ENCODE data around the gene CHD8. TPM values are rescaled to one million over a fixed set of nuclear protein-coding genes. Genes with fewer than 3 reads are reported as not detected.

The CHD8 gene
- total and polyA plus RNA-seq, 2 of the 13 experiments (the other 11 are each of a cell fraction or from before 2014, with no cell fraction given), result 35.1 to 79.6 TPM

DNA sequence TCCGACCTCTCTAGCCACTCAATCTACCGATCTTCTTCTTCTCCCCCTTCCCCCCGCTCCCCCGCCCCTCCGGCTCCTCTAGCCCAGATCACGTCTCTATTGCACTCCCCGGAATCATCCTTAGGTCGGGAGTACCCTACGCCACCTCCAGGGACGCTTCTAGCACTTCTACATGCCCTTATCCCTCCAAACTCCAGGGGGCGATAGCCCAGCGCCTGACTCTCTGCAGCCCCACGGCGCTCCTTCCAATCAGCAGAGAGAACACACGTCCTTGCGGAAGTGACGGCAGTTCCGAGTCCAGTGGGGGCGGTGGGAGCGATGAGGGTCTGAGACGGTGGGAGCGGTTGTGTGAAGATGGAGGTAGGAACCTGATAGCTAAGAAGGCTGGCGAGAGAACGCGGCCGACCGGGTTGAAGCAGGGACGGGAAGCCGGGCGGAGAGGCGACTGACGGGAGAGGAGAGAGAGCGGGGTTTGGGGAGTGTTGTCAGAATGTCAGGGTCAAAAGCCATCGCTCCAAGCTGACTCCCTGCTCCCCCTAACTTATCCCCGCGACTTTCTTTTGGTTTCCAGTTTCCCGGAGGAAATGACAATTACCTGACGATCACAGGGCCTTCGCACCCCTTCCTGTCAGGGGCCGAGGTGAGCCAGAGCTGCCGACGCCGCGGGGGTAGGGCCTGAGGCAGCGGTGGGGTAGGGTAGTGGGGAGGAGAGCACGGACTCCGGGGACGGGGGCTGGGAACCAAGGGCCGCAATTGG lies 21.2 kb upstream of the CHD8 start, which contains the start of the genes RAB2B and TOX4 (continued):
- TF ChIP-seq, protein P1, sequence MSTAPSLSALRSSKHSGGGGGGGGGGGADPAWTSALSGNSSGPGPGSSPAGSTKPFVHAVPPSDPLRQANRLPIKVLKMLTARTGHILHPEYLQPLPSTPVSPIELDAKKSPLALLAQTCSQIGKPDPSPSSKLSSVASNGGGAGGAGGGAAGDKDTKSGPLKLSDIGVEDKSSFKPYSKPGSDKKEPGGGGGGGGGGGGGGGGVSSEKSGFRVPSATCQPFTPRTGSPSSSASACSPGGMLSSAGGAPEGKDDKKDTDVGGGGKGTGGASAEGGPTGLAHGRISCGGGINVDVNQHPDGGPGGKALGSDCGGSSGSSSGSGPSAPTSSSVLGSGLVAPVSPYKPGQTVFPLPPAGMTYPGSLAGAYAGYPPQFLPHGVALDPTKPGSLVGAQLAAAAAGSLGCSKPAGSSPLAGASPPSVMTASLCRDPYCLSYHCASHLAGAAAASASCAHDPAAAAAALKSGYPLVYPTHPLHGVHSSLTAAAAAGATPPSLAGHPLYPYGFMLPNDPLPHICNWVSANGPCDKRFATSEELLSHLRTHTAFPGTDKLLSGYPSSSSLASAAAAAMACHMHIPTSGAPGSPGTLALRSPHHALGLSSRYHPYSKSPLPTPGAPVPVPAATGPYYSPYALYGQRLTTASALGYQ (CRISPR knock-in tag; IDR thresholded peaks at IDR 0.05), result peak; percentile 76
- TF ChIP-seq FOXM1 (CRISPR knock-in tag; IDR thresholded peaks at IDR 0.05), result no peak
- peak; percentile 93; the same call in 1 of the 2 replicates for TF ChIP-seq DNMT3B (CRISPR knock-in tag; conservative IDR thresholded peaks at IDR 0.05)
- TF ChIP-seq SMYD3 (CRISPR knock-in tag; IDR thresholded peaks at IDR 0.05), result no peak
- TF ChIP-seq SATB2 (CRISPR knock-in tag; IDR thresholded peaks at IDR 0.05), result no peak
- TF ChIP-seq, protein P2, sequence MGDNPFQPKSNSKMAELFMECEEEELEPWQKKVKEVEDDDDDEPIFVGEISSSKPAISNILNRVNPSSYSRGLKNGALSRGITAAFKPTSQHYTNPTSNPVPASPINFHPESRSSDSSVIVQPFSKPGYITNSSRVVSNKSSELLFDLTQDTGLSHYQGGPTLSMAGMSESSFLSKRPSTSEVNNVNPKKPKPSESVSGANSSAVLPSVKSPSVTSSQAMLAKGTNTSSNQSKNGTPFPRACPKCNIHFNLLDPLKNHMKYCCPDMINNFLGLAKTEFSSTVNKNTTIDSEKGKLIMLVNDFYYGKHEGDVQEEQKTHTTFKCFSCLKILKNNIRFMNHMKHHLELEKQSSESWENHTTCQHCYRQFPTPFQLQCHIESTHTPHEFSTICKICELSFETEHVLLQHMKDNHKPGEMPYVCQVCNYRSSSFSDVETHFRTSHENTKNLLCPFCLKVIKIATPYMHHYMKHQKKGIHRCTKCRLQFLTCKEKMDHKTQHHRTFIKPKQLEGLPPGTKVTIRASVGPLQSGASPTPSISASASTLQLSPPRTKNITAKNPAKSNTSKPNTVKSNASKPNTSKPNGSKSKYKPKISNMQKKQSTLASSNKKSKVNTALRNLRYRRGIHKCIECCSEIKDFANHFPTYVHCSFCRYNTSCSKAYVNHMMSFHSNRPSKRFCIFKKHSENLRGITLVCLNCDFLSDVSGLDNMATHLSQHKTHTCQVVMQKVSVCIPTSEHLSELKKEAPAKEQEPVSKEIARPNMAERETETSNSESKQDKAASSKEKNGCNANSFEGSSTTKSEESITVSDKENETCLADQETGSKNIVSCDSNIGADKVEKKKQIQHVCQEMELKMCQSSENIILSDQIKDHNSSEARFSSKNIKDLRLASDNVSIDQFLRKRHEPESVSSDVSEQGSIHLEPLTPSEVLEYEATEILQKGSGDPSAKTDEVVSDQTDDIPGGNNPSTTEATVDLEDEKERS (CRISPR knock-in tag; IDR thresholded peaks at IDR 0.05), result no peak
- peak; percentile 97 for TF ChIP-seq POGZ (CRISPR knock-in tag; IDR thresholded peaks at IDR 0.05)
- TF ChIP-seq ZNF749 (CRISPR knock-in tag; IDR thresholded peaks at IDR 0.05; ENCODE audit: borderline replicate concordance), result no peak; the same call in 1 of the 2 replicates
- TF ChIP-seq ZNF253 (CRISPR knock-in tag; IDR thresholded peaks at IDR 0.05; ENCODE audit: borderline replicate concordance), result no peak; the same call in 1 of the 2 replicates
- TF ChIP-seq ZNF546 (CRISPR knock-in tag; conservative IDR thresholded peaks at IDR 0.05), result no peak
- peak; percentile 43; the same call in 1 of the 2 replicates for TF ChIP-seq KDM4B (CRISPR knock-in tag; IDR thresholded peaks at IDR 0.05)
- no peak for TF ChIP-seq GFI1 (CRISPR knock-in tag; IDR thresholded peaks at IDR 0.05; ENCODE audit: borderline replicate concordance)
- peak; percentile 51; the same call in 1 of the 2 replicates for TF ChIP-seq GATA4 (IDR thresholded peaks at IDR 0.05; ENCODE audit: borderline replicate concordance, low read depth)
- peak; percentile 97 for TF ChIP-seq POLR2G (IDR thresholded peaks at IDR 0.05; ENCODE audit: low read depth, low read length)
- TF ChIP-seq, protein P3, sequence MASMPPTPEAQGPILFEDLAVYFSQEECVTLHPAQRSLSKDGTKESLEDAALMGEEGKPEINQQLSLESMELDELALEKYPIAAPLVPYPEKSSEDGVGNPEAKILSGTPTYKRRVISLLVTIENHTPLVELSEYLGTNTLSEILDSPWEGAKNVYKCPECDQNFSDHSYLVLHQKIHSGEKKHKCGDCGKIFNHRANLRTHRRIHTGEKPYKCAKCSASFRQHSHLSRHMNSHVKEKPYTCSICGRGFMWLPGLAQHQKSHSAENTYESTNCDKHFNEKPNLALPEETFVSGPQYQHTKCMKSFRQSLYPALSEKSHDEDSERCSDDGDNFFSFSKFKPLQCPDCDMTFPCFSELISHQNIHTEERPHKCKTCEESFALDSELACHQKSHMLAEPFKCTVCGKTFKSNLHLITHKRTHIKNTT (CRISPR knock-in tag; IDR thresholded peaks at IDR 0.05), result no peak
- TF ChIP-seq PRMT3 (CRISPR knock-in tag; IDR thresholded peaks at IDR 0.05; ENCODE audit: borderline replicate concordance, low read depth), result no peak
- TF ChIP-seq EP300 (IDR thresholded peaks at IDR 0.05; ENCODE audit: low read depth in 2 of 2, low read length in 2 of 2), result peak; percentile 14 to 50; a peak in 2 of 4 replicates
- peak; percentile 53; the same call in 1 of the 2 replicates for TF ChIP-seq EP300 (CRISPR knock-in tag; IDR thresholded peaks at IDR 0.05; ENCODE audit: borderline replicate concordance)
- peak; percentile 61 for TF ChIP-seq ZNF160 (CRISPR knock-in tag; IDR thresholded peaks at IDR 0.05)
- TF ChIP-seq RFXANK (CRISPR knock-in tag; IDR thresholded peaks at IDR 0.05), result no peak
- TF ChIP-seq KMT2A (CRISPR knock-in tag; IDR thresholded peaks at IDR 0.05), result peak; percentile 97
- peak; percentile 86; the same call in 1 of the 2 replicates for TF ChIP-seq ZFP41 (CRISPR knock-in tag; IDR thresholded peaks at IDR 0.05; ENCODE audit: borderline replicate concordance)
